ENCODE measurements around the gene MACROD2. TPM values are rescaled to one million over a fixed set of nuclear protein-coding genes. Genes with fewer than 3 reads are reported as not detected.
"Not testable (repeated sequence)": the region's sequence is repeated elsewhere in the genome, so short reads cannot be mapped to it uniquely, and the experiment has no call there.

MACROD2 gene
- total RNA-seq, 2 donors from 2014 or later = 0.95 to 4.2 TPM

- ATAC-seq (ENCODE audit: insufficient number of reproducible peaks, low FRiP score, low read depth) = no peak
- DNase-seq (ENCODE audit: low spot score) = no peak
- no peaks in the 10 kb centered on the region for H3K27me3 ChIP-seq (replicated peaks; ENCODE audit: insufficient read depth)
- no peaks in the 10 kb centered on the region for H3K9me3 ChIP-seq
- H3K36me3 ChIP-seq = no peaks in the 10 kb centered on the region
- no peak overlapping the region for H3K27ac ChIP-seq
- TF ChIP-seq CTCF (IDR thresholded peaks at IDR 0.05) = no peak
- H3K4me1 ChIP-seq (ENCODE audit: control insufficient read depth in 1 of 2, low read depth in 2 of 2) = peaks cover 0 to 9% of the 10 kb centered on the region in 2 donors
- no peak overlapping the region for H3K4me3 ChIP-seq
Measured at GRCh38 chr20:15191082-15191723, 1195.9 kb downstream of the MACROD2 start.

- Histone ChIP-seq H3K9me3 (no peaks in the 10 kb centered on the region), H3K36me3 (no peaks in the 10 kb centered on the region), H3K4me3 (no peak overlapping the region), H3K27me3 (replicated peaks; ENCODE audit: insufficient read depth) (no peaks in the 10 kb centered on the region), H3K27ac (no peak overlapping the region), H3K4me1 (ENCODE audit: control insufficient read depth in 1 of 2, low read depth in 2 of 2) (no peaks in the 10 kb centered on the region)
- no peak for DNase-seq (ENCODE audit: low spot score)
- TF ChIP-seq CTCF (IDR thresholded peaks at IDR 0.05) = no peak
- ATAC-seq (ENCODE audit: insufficient number of reproducible peaks, low FRiP score, low read depth) = no peak
Measured at GRCh38 chr20:15195378-15195777, 1200.1 kb downstream of the MACROD2 start.

GRCh38 chr20:15196547-15197255 is 1201.4 kb downstream of the MACROD2 start:
- DNase-seq (ENCODE audit: low spot score) = no peak
- no peaks in the 10 kb centered on the region for H3K27me3 ChIP-seq (replicated peaks; ENCODE audit: insufficient read depth)
- no peak for TF ChIP-seq CTCF (IDR thresholded peaks at IDR 0.05)
- no peak for ATAC-seq (ENCODE audit: insufficient number of reproducible peaks, low FRiP score, low read depth)
- H3K4me1 ChIP-seq (ENCODE audit: control insufficient read depth in 1 of 2, low read depth in 2 of 2) = no peaks in the 10 kb centered on the region
- H3K4me3 ChIP-seq = no peak overlapping the region
- no peaks in the 10 kb centered on the region for H3K9me3 ChIP-seq
- no peaks in the 10 kb centered on the region for H3K36me3 ChIP-seq
- no peak overlapping the region for H3K27ac ChIP-seq

GRCh38 chr20:15198017-15198416 is 1202.7 kb downstream of the MACROD2 start:
- not testable (repeated sequence) for ATAC-seq (ENCODE audit: insufficient number of reproducible peaks, low FRiP score, low read depth); H3K36me3 ChIP-seq; H3K4me3 ChIP-seq; H3K9me3 ChIP-seq; DNase-seq (ENCODE audit: low spot score); H3K27ac ChIP-seq; H3K4me1 ChIP-seq (ENCODE audit: control insufficient read depth in 1 of 2, low read depth in 2 of 2); H3K27me3 ChIP-seq (replicated peaks; ENCODE audit: insufficient read depth)

- TF ChIP-seq CTCF (IDR thresholded peaks at IDR 0.05) = no peak
- Histone ChIP-seq H3K4me1 (ENCODE audit: control insufficient read depth in 1 of 2, low read depth in 2 of 2) (no peaks in the 10 kb centered on the region), H3K4me3 (no peak overlapping the region), H3K9me3 (no peaks in the 10 kb centered on the region), H3K36me3 (no peaks in the 10 kb centered on the region), H3K27ac (no peak overlapping the region), H3K27me3 (replicated peaks; ENCODE audit: insufficient read depth) (no peaks in the 10 kb centered on the region)
- no peak for DNase-seq (ENCODE audit: low spot score)
- no peak for ATAC-seq (ENCODE audit: insufficient number of reproducible peaks, low FRiP score, low read depth)
Measured at GRCh38 chr20:15199698-15200097, 1204.4 kb downstream of the MACROD2 start.
